ENCODE results near the gene SMIM23. TPM values are rescaled to one million over a fixed set of nuclear protein-coding genes. Genes with fewer than 3 reads are reported as not detected.

SMIM23 gene
- total RNA-seq, 4 donors from 2014 or later = not detected

GRCh38 chr5:171827162-171827561 is 41.5 kb downstream of the SMIM23 start:
- no peak for TF ChIP-seq EP300 (IDR thresholded peaks at IDR 0.05)
- TF ChIP-seq POLR2A (IDR thresholded peaks at IDR 0.05) = no peak
- TF ChIP-seq CTCF (IDR thresholded peaks at IDR 0.05) = no peak
- TF ChIP-seq POLR2AphosphoS5 (IDR thresholded peaks at IDR 0.05) = no peak
- no peaks in the 10 kb centered on the region for H3K36me3 ChIP-seq
- H3K9me3 ChIP-seq = peaks cover 0 to 18% (median 0%) of the 10 kb centered on the region in 3 donors
- no peak overlapping the region for H3K27ac ChIP-seq
- no peaks in the 10 kb centered on the region for H3K4me1 ChIP-seq
- no peak for ATAC-seq
- WGBS, 2 donors (ENCODE audit: low coverage in 1 of 2) = 92 to 100% methylated on average over 9 of the region's 9 CpGs
- H3K4me3 ChIP-seq = no peak overlapping the region
- H3K27me3 ChIP-seq = no peaks in the 10 kb centered on the region

- Histone ChIP-seq H3K27me3 (no peaks in the 10 kb centered on the region), H3K36me3 (no peaks in the 10 kb centered on the region), H3K9me3 (peaks cover 0 to 24% (median 0%) of the 10 kb centered on the region in 3 donors), H3K4me1 (no peaks in the 10 kb centered on the region), H3K27ac (no peak overlapping the region), H3K4me3 (no peak overlapping the region)
- WGBS, 2 donors (ENCODE audit: low coverage in 1 of 2) = 83% methylated on average over 1 of the region's 1 CpG; no CpG with 5 or more reads in 1 of the 2 donors
- no peak for ATAC-seq
- TF ChIP-seq EP300 (IDR thresholded peaks at IDR 0.05) = no peak
- no peak for TF ChIP-seq POLR2A (IDR thresholded peaks at IDR 0.05)
- no peak for TF ChIP-seq CTCF (IDR thresholded peaks at IDR 0.05)
- TF ChIP-seq POLR2AphosphoS5 (IDR thresholded peaks at IDR 0.05) = no peak
Measured at GRCh38 chr5:171830686-171831085, 45.1 kb downstream of the SMIM23 start.

GRCh38 chr5:171832775-171833174 is 47.2 kb downstream of the SMIM23 start:
- TF ChIP-seq CTCF (IDR thresholded peaks at IDR 0.05) = no peak
- no peak for TF ChIP-seq EP300 (IDR thresholded peaks at IDR 0.05)
- no peak for TF ChIP-seq POLR2A (IDR thresholded peaks at IDR 0.05)
- no peak for ATAC-seq
- Histone ChIP-seq H3K9me3 (peaks cover 0 to 24% (median 0%) of the 10 kb centered on the region in 3 donors), H3K36me3 (no peaks in the 10 kb centered on the region), H3K27ac (no peak overlapping the region), H3K4me3 (no peak overlapping the region), H3K27me3 (no peaks in the 10 kb centered on the region), H3K4me1 (no peaks in the 10 kb centered on the region)
- WGBS, 2 donors (ENCODE audit: low coverage in 1 of 2) = 94 to 100% methylated on average over 1 to 2 of the region's 2 CpGs

- WGBS, 2 donors (ENCODE audit: low coverage in 1 of 2) = 85 to 88% methylated on average over 2 of the region's 2 CpGs
- TF ChIP-seq EP300 (IDR thresholded peaks at IDR 0.05) (no peak), POLR2AphosphoS5 (IDR thresholded peaks at IDR 0.05) (no peak), CTCF (IDR thresholded peaks at IDR 0.05) (no peak), POLR2A (IDR thresholded peaks at IDR 0.05) (no peak)
- Histone ChIP-seq H3K27me3 (no peaks in the 10 kb centered on the region), H3K9me3 (peaks cover 0 to 21% (median 0%) of the 10 kb centered on the region in 3 donors), H3K4me1 (no peaks in the 10 kb centered on the region), H3K36me3 (no peaks in the 10 kb centered on the region), H3K4me3 (no peak overlapping the region), H3K27ac (no peak overlapping the region)
- ATAC-seq = no peak
Measured at GRCh38 chr5:171834461-171834860, 48.8 kb downstream of the SMIM23 start.

- peaks cover 0 to 15% (median 0%) of the 10 kb centered on the region in 3 donors for H3K9me3 ChIP-seq
- no peak overlapping the region for H3K4me3 ChIP-seq
- H3K4me1 ChIP-seq = no peaks in the 10 kb centered on the region
- WGBS, 2 donors (ENCODE audit: low coverage in 1 of 2) = 70% methylated on average over 4 of the region's 7 CpGs; no CpG with 5 or more reads in 1 of the 2 donors
- ATAC-seq = no peak
- H3K36me3 ChIP-seq = no peaks in the 10 kb centered on the region
- H3K27me3 ChIP-seq = no peaks in the 10 kb centered on the region
- H3K27ac ChIP-seq = no peak overlapping the region
- TF ChIP-seq EP300 (IDR thresholded peaks at IDR 0.05) (no peak), POLR2A (IDR thresholded peaks at IDR 0.05) (no peak), CTCF (IDR thresholded peaks at IDR 0.05) (no peak), POLR2AphosphoS5 (IDR thresholded peaks at IDR 0.05) (no peak)
Measured at GRCh38 chr5:171835066-171835465, 49.4 kb downstream of the SMIM23 start.

Data from gastroesophageal sphincter (tissue), 4 donors.